Lower leg skin (tissue), 3 donors: Measurements from ENCODE around the gene PIP4K2C.

Experiments used
- CTCF ChIP-seq, 3 donors: fragments of 450-650 bp; IDR thresholded peaks; one replicate each; pipeline ENCODE4 v1.5.1; 2016; ENCODE audit warnings: antibody characterized with exemption in 3 of 3, mild to moderate bottlenecking in 3 of 3, moderate library complexity in 2 of 3
- POLR2A ChIP-seq, 2 donors: fragments of 450-650 bp; IDR thresholded peaks; one replicate each; pipeline ENCODE4 v1.6.1; 2016 to 2017; ENCODE audit warnings: antibody characterized with exemption in 2 of 2, mild to moderate bottlenecking in 1 of 2, moderate library complexity in 1 of 2

GRCh38 chr12:57563358-57563757, 27.6 kb upstream of the PIP4K2C start:
- no peak for TF ChIP-seq CTCF (IDR thresholded peaks at IDR 0.05)
- no peak for TF ChIP-seq POLR2A (IDR thresholded peaks at IDR 0.05)
